Kidney tubule cell (primary cell): ENCODE data around the gene RPH3AL.
"Not testable (repeated sequence)": the region's sequence is repeated elsewhere in the genome, so short reads cannot be mapped to it uniquely, and the experiment has no call there.

Experiments
- DNase-seq: peaks from one replicate; pipeline ENCODE4 v3.0.0-alpha.2; 2018; ENCODE audit warnings: low spot score

The RPH3AL gene

DNA sequence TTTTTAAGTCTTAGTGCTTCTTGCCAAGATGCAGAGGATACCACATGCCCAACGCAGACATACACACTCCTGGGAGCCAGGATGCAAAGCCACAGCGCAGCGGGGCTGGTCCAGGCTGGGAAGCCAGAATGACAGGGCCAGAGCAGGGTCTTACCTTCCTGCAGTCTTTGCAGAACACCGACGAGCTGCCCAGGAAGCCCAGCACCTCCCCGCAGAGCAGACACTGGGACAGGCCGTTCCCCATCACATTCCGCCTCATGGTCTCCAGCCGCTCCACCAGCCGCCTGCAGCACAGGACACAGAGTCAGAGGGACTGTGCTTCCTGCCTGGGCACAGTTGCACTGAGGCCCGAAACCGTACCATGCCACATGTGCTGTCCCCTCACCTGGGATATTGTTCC is 33.3 kb downstream of the RPH3AL start:
- DNase-seq: no peak

DNA sequence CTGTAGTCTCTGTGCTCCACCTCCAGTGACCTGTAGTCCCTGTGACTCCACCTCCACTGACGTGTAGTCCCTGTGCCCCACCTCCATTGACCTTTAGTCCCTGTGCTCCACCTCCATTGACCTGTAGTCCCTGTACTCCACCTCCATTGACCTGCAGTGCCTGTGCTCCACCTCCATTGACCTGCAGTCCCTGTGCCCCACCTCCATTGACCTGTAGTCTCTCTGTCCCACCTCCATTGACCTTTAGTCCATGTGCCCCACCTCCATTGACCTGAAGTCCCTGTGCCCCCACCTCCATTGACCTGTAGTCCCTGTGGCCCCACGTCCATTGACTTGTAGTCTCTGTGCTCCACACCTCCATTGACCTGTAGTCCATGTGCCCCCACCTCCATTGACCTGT is 35.5 kb downstream of the RPH3AL start:
- DNase-seq: not testable (repeated sequence)

DNA sequence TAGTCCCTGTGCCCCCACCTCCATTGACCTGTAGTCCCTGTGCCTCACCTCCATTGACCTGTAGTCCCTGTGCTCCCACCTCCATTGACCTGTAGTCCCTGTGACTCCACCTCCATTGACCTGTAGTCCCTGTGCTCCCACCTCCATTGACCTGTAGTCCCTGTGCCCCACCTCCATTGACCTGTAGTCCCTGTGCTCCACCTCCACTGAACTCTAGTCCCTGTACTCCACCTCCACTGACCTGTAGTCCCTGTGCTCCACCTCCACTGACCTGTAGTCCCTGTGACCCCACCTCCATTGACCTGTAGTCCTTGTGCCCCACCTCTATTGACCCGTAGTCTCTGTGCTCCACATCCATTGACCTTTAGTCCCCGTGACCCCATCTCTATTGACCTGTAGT is 37.2 kb downstream of the RPH3AL start:
- DNase-seq: not testable (repeated sequence)

DNA sequence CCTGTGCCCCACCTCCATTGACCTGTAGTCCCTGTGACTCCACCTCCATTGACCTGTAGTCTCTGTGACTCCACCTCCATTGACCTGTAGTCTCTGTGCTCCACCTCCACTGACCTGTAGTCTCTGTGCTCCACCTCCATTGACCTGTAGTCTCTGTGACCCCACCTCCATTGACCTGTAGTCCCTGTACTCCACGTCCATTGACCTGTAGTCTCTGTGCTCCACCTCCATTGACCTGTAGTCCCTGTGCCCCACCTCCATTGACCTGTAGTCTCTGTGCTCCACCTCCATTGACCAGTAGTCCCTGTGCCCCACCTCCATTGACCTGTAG is 38.0 kb downstream of the RPH3AL start:
- DNase-seq: not testable (repeated sequence)

GRCh38 chr17:313911-314613 is 38.5 kb downstream of the RPH3AL start:
- DNase-seq: no peak

- no peak for DNase-seq
Observed at GRCh38 chr17:313231-313630, 39.4 kb downstream of the RPH3AL start.

DNA sequence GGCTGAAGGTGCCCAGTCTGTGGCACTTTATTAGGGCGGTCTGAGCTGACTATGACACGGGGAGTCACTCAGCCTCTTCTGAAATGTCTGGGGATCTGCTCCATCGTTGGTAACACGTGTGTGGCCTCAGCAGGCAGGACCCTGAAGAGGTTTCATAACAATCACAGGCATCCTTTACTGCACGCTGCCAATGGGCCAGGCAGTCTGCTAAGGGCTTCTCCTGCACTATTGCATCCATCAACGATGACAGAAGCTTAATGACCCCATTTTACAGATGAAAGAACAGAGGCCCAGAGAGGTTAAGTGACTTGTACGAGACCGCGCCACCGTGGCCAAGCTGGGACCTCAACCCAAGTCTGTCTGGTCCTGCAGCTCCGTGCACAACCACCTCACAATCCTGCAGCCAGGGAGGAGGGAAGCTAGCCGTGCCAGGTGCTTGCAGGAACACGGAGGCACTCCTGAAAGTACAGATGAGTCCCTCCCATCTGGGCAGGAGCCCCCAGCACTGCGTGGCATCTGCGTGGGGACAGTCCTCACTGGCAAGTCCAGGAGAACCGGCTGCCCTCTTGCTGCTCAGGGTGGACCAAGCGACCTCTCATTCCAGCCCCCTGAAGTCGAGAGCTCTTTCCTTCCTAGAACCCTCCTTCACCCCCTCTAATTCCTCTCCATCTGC is 40.0 kb downstream of the RPH3AL start:
- no peak for DNase-seq

GRCh38 chr17:311119-311782 is 41.4 kb downstream of the RPH3AL start:
- no peak for DNase-seq

DNA sequence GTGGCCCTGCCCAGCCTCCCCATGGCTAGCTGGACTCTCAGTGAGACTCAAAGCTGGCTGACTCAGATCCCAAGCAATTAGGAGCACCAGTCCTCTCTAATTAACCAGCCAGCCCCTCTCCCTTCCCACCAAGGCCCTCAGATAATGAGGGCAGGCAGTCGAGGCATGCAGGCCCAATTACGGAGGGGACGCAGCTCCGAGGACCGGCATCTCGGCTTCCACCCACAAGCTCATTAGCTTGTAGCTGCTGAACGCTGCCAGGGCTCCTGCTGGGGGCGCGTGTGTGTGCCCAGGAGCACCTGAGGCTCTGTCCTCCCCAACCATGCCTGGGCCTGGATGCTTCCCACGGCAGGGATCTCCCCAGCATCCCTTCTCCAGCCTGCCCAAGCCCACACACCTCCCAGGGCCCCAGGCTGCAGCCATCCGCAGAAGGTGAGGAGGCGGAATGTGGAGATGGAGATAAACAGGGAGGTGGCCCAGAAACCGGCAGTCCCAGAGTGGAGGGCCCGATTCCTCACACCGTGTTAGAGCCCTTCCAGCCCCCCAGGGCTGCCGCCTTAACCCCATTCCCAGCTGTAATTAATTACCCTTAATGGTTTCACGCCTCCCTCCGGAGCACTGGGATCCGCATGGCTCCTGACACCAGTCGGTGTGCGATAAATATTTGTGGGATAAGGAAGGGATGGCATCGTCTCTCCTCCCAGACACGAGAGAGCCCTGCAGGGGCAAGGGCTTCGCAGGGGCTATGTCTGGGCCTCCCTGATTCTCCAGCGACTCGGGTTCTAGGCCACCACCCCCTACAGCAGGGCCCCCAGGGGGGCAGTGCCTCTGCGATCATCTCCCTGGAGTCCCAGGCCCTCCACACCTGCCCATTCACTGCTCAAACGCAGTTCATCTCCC is 42.2 kb downstream of the RPH3AL start:
- no peak for DNase-seq

DNA sequence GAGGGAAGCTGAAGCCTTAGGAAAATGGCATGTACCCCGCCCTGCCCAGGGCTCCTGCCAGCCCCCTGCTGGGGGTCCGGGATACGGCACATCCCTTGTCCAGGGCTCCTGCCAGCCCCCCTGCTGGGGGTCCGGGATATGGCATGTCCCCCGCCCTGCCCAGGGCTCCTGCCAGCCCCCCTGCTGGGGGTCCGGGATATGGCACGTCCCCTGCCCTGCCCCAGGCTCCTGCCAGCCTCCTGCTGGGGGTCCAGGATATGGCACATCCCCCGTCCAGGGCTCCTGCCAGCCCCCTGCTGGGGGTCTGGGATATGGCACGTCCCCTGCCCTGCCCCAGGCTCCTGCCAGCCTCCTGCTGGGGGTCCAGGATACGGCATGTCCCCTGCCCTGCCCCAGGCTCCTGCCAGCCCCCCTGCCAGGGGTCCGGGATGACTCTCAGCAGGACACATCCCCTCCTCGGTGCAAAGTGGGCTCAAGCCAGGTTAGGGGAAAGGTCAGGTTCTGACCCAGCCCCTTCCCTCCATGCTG is 43.2 kb downstream of the RPH3AL start:
- DNase-seq: no peak

DNA sequence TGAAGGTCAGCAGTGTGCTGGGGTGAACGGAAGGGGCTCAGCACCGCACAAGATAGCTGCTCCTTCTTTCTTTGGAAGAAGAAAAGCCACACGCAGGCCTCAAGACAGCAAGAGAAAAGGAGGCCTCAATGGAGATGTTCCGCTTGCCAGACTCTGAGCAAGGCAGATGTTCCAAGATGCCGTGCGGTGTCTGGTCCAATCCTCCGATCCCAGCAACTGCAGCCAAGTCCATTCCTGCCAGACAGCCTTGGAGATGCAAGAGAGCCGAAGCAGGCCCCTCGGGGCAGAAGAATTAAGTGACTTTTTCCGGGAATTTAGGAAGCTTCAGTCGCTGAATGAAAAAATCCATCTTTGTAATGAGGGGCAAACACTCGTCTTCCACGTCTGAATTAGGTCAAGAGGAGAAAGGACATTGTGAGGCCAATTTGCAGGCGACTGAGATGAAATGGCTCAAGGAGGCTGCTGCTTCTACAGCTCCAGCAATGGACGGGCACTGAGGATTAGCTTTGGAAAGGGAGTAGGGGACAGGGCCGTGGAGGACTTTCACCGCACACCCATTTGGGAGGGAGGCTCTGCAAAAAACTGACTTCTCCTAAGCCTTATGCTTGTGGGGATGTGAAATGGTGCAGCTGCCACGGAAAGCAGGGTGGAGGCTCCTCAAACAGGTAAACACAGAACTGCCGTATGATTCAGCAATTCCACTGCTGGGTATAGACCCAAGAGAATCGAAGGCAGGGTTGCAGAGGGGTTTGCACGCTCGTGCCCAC is 44.7 kb downstream of the RPH3AL start:
- no peak for DNase-seq

DNA sequence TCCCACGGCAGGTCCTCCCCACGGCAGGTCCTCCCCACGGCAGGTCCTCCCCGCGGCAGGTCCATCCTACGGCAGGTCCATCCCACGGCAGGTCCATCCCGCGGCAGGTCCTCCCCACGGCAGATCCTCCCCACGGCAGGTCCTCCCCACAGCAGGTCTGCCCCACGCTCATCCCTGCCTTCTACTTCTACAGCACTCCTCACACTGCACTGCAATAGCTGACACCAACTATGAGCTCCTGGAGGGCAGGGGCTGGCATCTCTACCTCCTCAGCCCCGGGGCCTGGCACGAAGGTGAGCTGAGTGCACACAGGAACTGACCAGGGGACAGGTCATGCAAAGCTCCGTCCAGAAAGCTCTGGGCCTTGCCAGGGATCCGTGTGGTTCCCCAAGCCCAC is 45.3 kb downstream of the RPH3AL start:
- no peak for DNase-seq

- no peak for DNase-seq
Observed at GRCh38 chr17:306536-307294, 45.9 kb downstream of the RPH3AL start.

DNA sequence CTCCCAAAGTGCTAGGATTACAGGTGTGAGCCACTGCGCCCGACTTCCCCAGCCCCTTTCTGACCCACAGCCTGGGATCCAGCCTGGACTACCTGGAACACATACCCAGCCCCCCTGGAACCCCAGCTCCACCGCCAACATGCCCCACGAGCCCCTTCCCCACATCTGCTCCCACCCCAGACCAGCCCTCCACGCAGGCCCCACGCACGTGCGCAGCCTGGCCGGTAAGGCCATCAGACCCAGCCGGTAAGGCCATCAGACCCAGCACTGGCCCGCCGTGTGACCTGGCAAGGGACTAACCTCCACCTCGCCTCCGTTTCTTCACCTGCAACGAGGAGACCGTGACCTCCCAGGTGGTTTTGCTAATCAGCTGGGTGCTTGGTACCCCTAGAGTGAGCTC is 46.5 kb downstream of the RPH3AL start:
- no peak for DNase-seq

- peak; percentile 81 for DNase-seq
Observed at GRCh38 chr17:305090-305976, 47.3 kb downstream of the RPH3AL start.

DNA sequence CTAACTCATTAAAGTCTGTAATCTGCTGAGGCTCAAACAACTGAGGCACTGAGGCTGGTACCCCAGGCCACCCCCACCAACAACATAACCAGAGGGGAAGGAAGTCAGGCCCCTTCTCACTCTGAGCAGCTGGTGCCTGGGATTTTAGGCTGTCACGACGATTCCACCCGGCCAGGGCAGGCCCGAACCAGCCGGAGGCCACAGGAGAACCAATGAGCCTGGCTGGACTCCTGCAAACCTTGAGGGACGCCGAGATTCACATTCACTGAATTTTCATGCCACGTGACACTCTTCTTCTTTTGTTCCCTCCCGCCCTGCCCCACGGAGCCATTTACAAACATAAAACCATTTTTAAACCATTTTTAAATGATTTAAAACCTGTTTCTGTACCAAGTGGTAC is 48.1 kb downstream of the RPH3AL start:
- peak; percentile 33 for DNase-seq

- DNase-seq: peak; percentile 6
Observed at GRCh38 chr17:303168-303567, 49.4 kb downstream of the RPH3AL start.

DNA sequence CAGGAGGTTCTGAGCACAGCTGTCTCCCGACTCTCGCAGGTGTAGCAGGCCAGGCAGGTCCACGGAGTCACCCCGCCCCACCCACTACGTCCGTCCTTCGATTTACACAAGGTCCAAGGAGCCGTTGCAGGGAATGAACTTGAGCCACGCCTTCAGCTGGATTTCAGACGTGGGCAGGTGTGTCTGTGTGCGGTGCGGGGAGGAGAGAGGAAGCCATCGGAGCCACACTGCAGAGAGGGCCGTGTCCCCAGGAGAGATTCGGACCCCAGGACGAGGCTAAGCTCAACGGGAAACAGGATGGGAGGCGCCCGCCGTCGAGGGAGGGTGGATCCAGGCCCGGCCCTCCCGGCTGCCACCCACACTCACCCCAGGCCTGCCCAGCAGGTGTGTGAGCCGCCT is 50.3 kb downstream of the RPH3AL start:
- no peak for DNase-seq

- peak; percentile 15 for DNase-seq
Observed at GRCh38 chr17:301681-302299, 50.8 kb downstream of the RPH3AL start.
